GM23338 (cell line): ENCODE data around the gene MACF1.

ENCODE experiments used
- CREB1 ChIP-seq: fragments of 250-450 bp; sonication (Bioruptor Pico); IDR thresholded peaks from 2 replicates; pipeline ENCODE4 v1.5.0; 2020; ENCODE audit warnings: low read depth, mild to moderate bottlenecking, moderate library complexity
- EZH2 ChIP-seq: fragments of 200-600 bp; sonication (generic); IDR thresholded peaks from one replicate; pipeline ENCODE4 v1.8.0; 2017; ENCODE audit warnings: antibody characterized with exemption, mild to moderate bottlenecking, low read depth; ENCODE audit not compliant: unreplicated experiment
- EZH2phosphoT487 ChIP-seq: fragments of 200-600 bp; sonication (generic); IDR thresholded peaks from one replicate; pipeline ENCODE4 v1.8.1; 2018; ENCODE audit warnings: antibody characterized with exemption; ENCODE audit not compliant: unreplicated experiment
- POLR2AphosphoS5 ChIP-seq: IDR thresholded peaks from 2 replicates; pipeline ENCODE4 v1.6.1; 2016; ENCODE audit warnings: antibody characterized with exemption, low read depth
- REST ChIP-seq: IDR thresholded peaks from one replicate; pipeline ENCODE4 v1.6.1; 2018; ENCODE audit warnings: antibody characterized with exemption; ENCODE audit not compliant: unreplicated experiment
- TF ChIP-seq, protein P1 (sequence below), 2 experiments: fragments of 200-600 bp in 1 of 2; sonication (generic) in 1 of 2; conservative IDR thresholded peaks; 2 replicates each; pipeline versions ENCODE4 v1.5.1 to v1.6.1; 2016 to 2017; ENCODE audit warnings: antibody characterized with exemption in 2 of 2, low read depth in 2 of 2, mild to moderate bottlenecking in 2 of 2, moderate library complexity in 1 of 2

GRCh38 chr1:39368045-39368444 is 163.6 kb downstream of the MACF1 start:
- TF ChIP-seq, protein P1, sequence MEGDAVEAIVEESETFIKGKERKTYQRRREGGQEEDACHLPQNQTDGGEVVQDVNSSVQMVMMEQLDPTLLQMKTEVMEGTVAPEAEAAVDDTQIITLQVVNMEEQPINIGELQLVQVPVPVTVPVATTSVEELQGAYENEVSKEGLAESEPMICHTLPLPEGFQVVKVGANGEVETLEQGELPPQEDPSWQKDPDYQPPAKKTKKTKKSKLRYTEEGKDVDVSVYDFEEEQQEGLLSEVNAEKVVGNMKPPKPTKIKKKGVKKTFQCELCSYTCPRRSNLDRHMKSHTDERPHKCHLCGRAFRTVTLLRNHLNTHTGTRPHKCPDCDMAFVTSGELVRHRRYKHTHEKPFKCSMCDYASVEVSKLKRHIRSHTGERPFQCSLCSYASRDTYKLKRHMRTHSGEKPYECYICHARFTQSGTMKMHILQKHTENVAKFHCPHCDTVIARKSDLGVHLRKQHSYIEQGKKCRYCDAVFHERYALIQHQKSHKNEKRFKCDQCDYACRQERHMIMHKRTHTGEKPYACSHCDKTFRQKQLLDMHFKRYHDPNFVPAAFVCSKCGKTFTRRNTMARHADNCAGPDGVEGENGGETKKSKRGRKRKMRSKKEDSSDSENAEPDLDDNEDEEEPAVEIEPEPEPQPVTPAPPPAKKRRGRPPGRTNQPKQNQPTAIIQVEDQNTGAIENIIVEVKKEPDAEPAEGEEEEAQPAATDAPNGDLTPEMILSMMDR (conservative IDR thresholded peaks at IDR 0.05; ENCODE audit: low read depth in 2 of 2): no peak
- no peak for TF ChIP-seq EZH2
- no peak for TF ChIP-seq POLR2AphosphoS5
- TF ChIP-seq EZH2phosphoT487: no peak
- no peak for TF ChIP-seq REST
- TF ChIP-seq CREB1 (CRISPR knock-in tag): no peak
